ENCODE data around the gene CTBP2. TPM values are rescaled to one million over a fixed set of nuclear protein-coding genes. Genes with fewer than 3 reads are reported as not detected.

The CTBP2 gene
- total RNA-seq, 1 donor from 2014 or later = 55.2 TPM

DNA sequence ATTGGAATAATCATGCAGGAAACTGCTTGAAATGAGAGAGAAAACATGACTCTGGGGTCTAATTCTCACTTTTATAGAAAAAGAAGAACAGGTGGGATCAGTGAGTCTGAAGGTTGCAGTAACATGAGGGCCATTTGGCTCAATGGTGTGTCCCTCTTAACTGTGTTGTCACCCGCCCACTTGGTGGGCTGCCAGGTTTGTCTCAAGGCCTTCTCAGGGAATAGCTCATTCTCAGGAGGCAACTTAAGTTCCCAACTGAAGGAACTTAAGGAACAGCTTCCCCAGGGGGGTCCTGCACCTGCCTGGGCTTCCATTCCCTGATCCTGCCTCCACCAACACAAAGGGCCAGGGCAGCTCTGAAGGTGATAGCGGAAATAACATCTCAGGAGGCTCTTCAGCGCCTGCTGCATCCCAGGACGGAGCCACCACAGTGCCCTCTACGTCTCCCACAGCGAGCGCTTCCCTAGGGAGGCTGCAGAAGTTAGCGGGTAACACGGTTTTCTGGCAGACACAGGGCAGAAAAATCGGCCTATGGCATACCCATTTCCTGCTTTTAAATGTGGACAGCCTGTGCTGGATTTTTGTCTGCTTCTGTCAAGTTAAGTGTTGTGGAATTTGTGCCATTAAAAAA lies 129.7 kb downstream of the CTBP2 start:
- Histone ChIP-seq H3K79me2 (ENCODE audit: low read depth) (peaks cover 98% of the 10 kb centered on the region), H4K20me1 (ENCODE audit: low read depth) (peaks cover 98% of the 10 kb centered on the region)
- no peak for DNase-seq (ENCODE audit: low spot score)

DNA sequence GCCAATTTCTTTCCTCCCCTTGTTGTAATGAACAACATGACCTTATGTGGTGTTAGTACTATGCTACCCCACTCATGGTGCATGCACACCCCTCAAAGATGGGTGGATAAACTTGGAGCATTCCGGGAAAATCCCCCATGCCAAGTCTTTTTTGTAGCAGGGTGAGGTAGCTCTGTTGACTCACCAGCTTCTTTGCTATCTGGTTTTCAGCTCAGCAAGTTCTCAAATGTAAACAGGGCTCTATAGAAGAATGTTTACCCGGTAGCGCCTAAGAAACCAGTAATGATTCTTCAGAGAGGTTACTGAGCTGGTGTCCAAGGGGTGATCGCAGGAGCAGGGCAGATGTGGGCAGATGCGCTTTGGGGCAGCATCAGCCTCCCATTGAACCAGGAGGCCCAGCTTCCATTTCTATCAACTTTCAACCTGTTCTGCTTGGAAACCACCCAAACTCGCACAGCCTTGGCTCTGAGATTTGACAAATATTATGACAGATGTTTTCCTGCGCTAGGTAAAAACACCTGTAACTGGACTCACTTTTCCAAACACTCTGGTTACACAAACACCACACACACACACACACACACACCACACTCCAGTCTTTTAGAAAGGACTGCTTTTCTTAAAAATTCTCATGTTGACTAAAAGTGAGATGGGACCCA lies 130.7 kb downstream of the CTBP2 start:
- Histone ChIP-seq H2AFZ (replicated peaks) (no peak overlapping the region), H3K27ac (no peak overlapping the region), H3K79me2 (ENCODE audit: low read depth) (peaks cover 96% of the 10 kb centered on the region), H3K4me1 (peaks cover 16% of the 10 kb centered on the region), H3K4me2 (no peak overlapping the region), H3K27me3 (no peaks in the 10 kb centered on the region), H3F3A (ENCODE audit: low read depth) (peaks cover 21% of the 10 kb centered on the region), H3K9me3 (ENCODE audit: low read depth) (no peaks in the 10 kb centered on the region), H3K9ac (no peak overlapping the region), H3K4me3 (no peak overlapping the region), H4K20me1 (ENCODE audit: low read depth) (peaks cover 97% of the 10 kb centered on the region), H3K36me3 (no peaks in the 10 kb centered on the region)
- Mint-ChIP-seq H3K9me3 (no peaks in the 10 kb centered on the region), H3K36me3 (peaks cover 21% of the 10 kb centered on the region), H3K27me3 (ENCODE audit: insufficient read depth, low read depth) (peaks cover 3% of the 10 kb centered on the region), H3K4me1 (peaks cover 38% of the 10 kb centered on the region), H3K4me3 (no peak overlapping the region), H3K27ac (peak overlapping the region; percentile 60)
- DNase-seq (ENCODE audit: low spot score) = no peak
- TF ChIP-seq EZH2phosphoT487 (IDR thresholded peaks at IDR 0.05) (no peak), EZH2 (IDR thresholded peaks at IDR 0.05) (no peak)
- TF ChIP-seq, protein P1, sequence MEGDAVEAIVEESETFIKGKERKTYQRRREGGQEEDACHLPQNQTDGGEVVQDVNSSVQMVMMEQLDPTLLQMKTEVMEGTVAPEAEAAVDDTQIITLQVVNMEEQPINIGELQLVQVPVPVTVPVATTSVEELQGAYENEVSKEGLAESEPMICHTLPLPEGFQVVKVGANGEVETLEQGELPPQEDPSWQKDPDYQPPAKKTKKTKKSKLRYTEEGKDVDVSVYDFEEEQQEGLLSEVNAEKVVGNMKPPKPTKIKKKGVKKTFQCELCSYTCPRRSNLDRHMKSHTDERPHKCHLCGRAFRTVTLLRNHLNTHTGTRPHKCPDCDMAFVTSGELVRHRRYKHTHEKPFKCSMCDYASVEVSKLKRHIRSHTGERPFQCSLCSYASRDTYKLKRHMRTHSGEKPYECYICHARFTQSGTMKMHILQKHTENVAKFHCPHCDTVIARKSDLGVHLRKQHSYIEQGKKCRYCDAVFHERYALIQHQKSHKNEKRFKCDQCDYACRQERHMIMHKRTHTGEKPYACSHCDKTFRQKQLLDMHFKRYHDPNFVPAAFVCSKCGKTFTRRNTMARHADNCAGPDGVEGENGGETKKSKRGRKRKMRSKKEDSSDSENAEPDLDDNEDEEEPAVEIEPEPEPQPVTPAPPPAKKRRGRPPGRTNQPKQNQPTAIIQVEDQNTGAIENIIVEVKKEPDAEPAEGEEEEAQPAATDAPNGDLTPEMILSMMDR (IDR thresholded peaks at IDR 0.05) = no peak

More for the DNA sequence above, 129.7 kb downstream of the CTBP2 start:
- Mint-ChIP-seq H3K4me1 (peaks cover 29% of the 10 kb centered on the region), H3K9me3 (no peaks in the 10 kb centered on the region), H3K27me3 (ENCODE audit: insufficient read depth, low read depth) (peaks cover 3% of the 10 kb centered on the region), H3K4me3 (no peak overlapping the region), H3K27ac (no peak overlapping the region), H3K36me3 (peaks cover 22% of the 10 kb centered on the region)
- TF ChIP-seq, protein P1 (IDR thresholded peaks at IDR 0.05) = no peak
- TF ChIP-seq EZH2phosphoT487 (IDR thresholded peaks at IDR 0.05) (no peak), EZH2 (IDR thresholded peaks at IDR 0.05) (no peak)
- H3K4me1 ChIP-seq = peaks cover 16% of the 10 kb centered on the region
- no peak overlapping the region for H2AFZ ChIP-seq (replicated peaks)
- H3K9ac ChIP-seq = no peak overlapping the region
- H3K9me3 ChIP-seq (ENCODE audit: low read depth) = no peaks in the 10 kb centered on the region
- H3K27ac ChIP-seq = no peak overlapping the region
- peaks cover 21% of the 10 kb centered on the region for H3F3A ChIP-seq (ENCODE audit: low read depth)
- H3K4me3 ChIP-seq = no peak overlapping the region
- no peaks in the 10 kb centered on the region for H3K27me3 ChIP-seq
- H3K4me2 ChIP-seq = no peak overlapping the region
- no peaks in the 10 kb centered on the region for H3K36me3 ChIP-seq

DNA sequence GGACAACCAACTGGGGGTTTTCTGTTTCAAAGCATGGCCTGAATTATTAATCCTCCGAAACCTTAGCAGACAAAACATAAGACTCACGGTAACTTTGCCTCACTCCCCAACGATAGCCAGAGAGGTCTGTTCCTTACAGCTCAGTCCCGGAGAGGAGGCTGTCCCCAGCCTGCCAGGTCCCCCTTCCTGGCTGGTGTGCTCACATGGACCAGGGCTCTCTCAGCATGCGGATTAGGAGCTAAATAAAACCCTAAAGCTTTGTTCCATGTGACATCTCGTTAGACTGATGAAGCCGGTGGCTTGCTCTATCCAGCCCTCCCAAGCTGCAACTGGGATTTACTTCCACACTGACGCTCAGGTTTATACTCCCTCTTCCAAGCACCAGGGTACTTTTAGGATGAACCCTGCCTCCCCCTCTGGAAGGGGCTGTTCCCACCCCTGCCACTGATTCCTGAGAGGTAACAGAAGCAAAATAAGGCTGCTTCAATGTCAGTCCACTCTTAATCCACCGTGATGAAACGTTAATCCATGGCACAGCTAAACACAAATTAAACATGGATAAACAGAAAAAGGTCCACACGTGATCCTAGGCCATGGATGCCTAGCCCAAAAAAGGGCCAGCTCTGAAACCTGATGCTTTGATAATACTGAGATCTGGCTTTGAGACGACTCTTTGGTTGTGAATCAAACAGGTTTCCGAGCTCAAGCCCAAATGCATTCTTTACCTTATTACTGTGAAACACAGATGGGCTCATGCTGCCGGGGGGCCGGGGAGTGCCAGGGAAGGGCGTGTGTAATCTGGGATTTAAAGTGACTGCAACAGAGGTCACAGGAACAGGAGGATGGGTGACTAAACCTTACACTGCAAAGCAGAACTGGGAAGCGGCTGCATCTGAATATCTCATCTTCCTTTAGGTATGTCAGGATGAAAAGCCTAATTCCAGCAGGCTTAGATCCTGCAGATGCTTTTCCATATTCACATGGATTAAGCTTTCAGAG lies 132.2 kb downstream of the CTBP2 start:
- Mint-ChIP-seq H3K4me3 (peak overlapping the region; percentile 32), H3K27me3 (ENCODE audit: insufficient read depth, low read depth) (peaks cover 3% of the 10 kb centered on the region), H3K27ac (peak overlapping the region; percentile 55), H3K9me3 (no peaks in the 10 kb centered on the region), H3K36me3 (peaks cover 23% of the 10 kb centered on the region), H3K4me1 (peaks cover 49% of the 10 kb centered on the region)
- Histone ChIP-seq H3K27me3 (no peaks in the 10 kb centered on the region), H3K79me2 (ENCODE audit: low read depth) (peaks cover 96% of the 10 kb centered on the region), H3K9ac (no peak overlapping the region), H3K9me3 (ENCODE audit: low read depth) (no peaks in the 10 kb centered on the region), H3K36me3 (no peaks in the 10 kb centered on the region), H3K4me2 (peak overlapping the region; percentile 35), H4K20me1 (ENCODE audit: low read depth) (peaks cover 95% of the 10 kb centered on the region), H3K27ac (peak overlapping the region; percentile 73), H3K4me1 (peaks cover 16% of the 10 kb centered on the region), H3F3A (ENCODE audit: low read depth) (peaks cover 21% of the 10 kb centered on the region), H2AFZ (replicated peaks) (no peak overlapping the region), H3K4me3 (no peak overlapping the region)
- no peak for TF ChIP-seq EZH2 (IDR thresholded peaks at IDR 0.05)
- TF ChIP-seq, protein P1 (IDR thresholded peaks at IDR 0.05) = no peak
- no peak for TF ChIP-seq EZH2phosphoT487 (IDR thresholded peaks at IDR 0.05)
- peak; percentile 75 for DNase-seq (ENCODE audit: low spot score)

Measured in neural progenitor cell (in vitro differentiated cells).